Spleen (tissue), 11 donors: Measurements from ENCODE around the gene POMT1. TPM values are rescaled to one million over a fixed set of nuclear protein-coding genes. Genes with fewer than 3 reads are reported as not detected.
"Not testable (repeated sequence)": the region's sequence is repeated elsewhere in the genome, so short reads cannot be mapped to it uniquely, and the experiment has no call there.

Source experiments
- DNase-seq: peaks from one replicate; pipeline ENCODE4 v3.0.0-alpha.2; 2020
- H3K27ac ChIP-seq, 8 donors: fragments of 200-600 bp; sonication (generic) in 7 of 8; 1 replicate in 4 of 8; 2 replicates in 4 of 8; pipeline versions ENCODE4 v1.5.0 to v1.8.0; 2016 to 2021; ENCODE audit warnings: inconsistent platforms in 4 of 8, mild to moderate bottlenecking in 4 of 8, moderate library complexity in 1 of 8
- H3K27me3 ChIP-seq, 7 donors: fragments of 200-600 bp; sonication (generic) in 6 of 7; replicated peaks in 1 of 7; 1 replicate in 4 of 7; 2 replicates in 3 of 7; pipeline versions ENCODE4 v1.5.0 to v1.8.0; 2016 to 2021; ENCODE audit warnings: inconsistent platforms in 3 of 7, mild to moderate bottlenecking in 1 of 7
- H3K36me3 ChIP-seq, 6 donors: fragments of 200-600 bp; sonication (generic) in 5 of 6; 1 replicate in 4 of 6; 2 replicates in 2 of 6; pipeline versions ENCODE4 v1.5.0 to v1.8.0; 2016 to 2021; ENCODE audit warnings: inconsistent platforms in 2 of 6
- H3K4me1 ChIP-seq, 6 donors: fragments of 200-600 bp; sonication (generic) in 5 of 6; 1 replicate in 3 of 6; 2 replicates in 3 of 6; pipeline versions ENCODE4 v1.5.0 to v1.8.0; 2016 to 2021; ENCODE audit warnings: inconsistent platforms in 3 of 6
- H3K4me3 ChIP-seq, 8 donors: fragments of 200-600 bp; sonication (generic) in 7 of 8; 1 replicate in 4 of 8; 2 replicates in 4 of 8; pipeline versions ENCODE4 v1.5.0 to v1.8.0; 2016 to 2021; ENCODE audit warnings: inconsistent platforms in 4 of 8, mild to moderate bottlenecking in 4 of 8, moderate library complexity in 2 of 8
- H3K9me3 ChIP-seq, 8 donors: fragments of 200-600 bp; sonication (generic) in 7 of 8; 1 replicate in 4 of 8; 2 replicates in 4 of 8; pipeline versions ENCODE4 v1.5.0 to v1.8.0; 2016 to 2021; ENCODE audit warnings: inconsistent platforms in 4 of 8
- CTCF ChIP-seq, 11 experiments: fragments of 200-600 bp in 7 of 11; fragments of 450-650 bp in 4 of 11; sonication (generic) in 4 of 11; IDR thresholded peaks in 8 of 11; conservative IDR thresholded peaks in 3 of 11; 1 replicate in 7 of 11; 2 replicates in 4 of 11; pipeline versions ENCODE4 v1.4.0 to v1.8.0; 2016 to 2021; ENCODE audit warnings: antibody characterized with exemption in 11 of 11, inconsistent platforms in 4 of 11, mild to moderate bottlenecking in 1 of 11
- POLR2A ChIP-seq, 3 donors: fragments of 450-650 bp; IDR thresholded peaks; one replicate each; pipeline ENCODE4 v1.5.1; 2017; ENCODE audit warnings: antibody characterized with exemption in 3 of 3, mild to moderate bottlenecking in 1 of 3
- POLR2AphosphoS5 ChIP-seq, 3 donors: sonication (generic); formaldehyde crosslinking; IDR thresholded peaks; one replicate each; pipeline ENCODE4 v1.5.1; 2017; ENCODE audit warnings: antibody characterized with exemption in 3 of 3
- WGBS, 5 donors: extraction: QIAGEN DNeasy Blood & Tissue Kit in 3 of 5; methylation state at CpG; one replicate each; pipeline versions ENCODE4 v1.1.5 to v1.1.7; 2013 to 2018; 5-methylcytosine and 5-hydroxymethylcytosine counted together
- intact Hi-C: fragments of 100-400 bp; cut with DNase I; formaldehyde crosslinking; loops from one replicate; pipeline ENCODE4 v1.15.0; 2023; ENCODE audit warnings: low total_unique reads
- polyA plus RNA-seq, 3 donors: library from polyadenylated mRNA; stranded (reverse); fragments of 200-250 nt; gene quantifications; one replicate each; pipeline ENCODE4 v1.2.1, GENCODE V29; 2013
- total RNA-seq, 7 donors: library from RNA; depleted of rRNA in 3 of 7; stranded (reverse); fragments of >200 nt in 3 of 7; fragmentation: NEBNext Ultra II Directional in 4 of 7; extraction: Animal tissue kit (Norgen Biotek cat#: 25700) in 4 of 7; gene quantifications; one replicate each; pipeline versions ENCODE4 v1.1.0 to v1.2.1, GENCODE V29; 2016 to 2021
- donor health status: healthy with polysubstance abuse.
- donor health status: DM: no; HTN: no; CAD: no; lungs with moderate emphysema.
- donor health status: DM: no; HTN: no; CAD: no.
- donor health status: Bipolar disorder and iron deficiency.
- donor health status: healthy.
- donor health status: DM: no; HTN: no; CAD: no.
- donor health status: DM: yes; HTN: yes; CAD: no.

The POMT1 gene
- total and polyA plus RNA-seq, 10 donors = 20.4 to 66.5 (median 32.3) TPM

DNA sequence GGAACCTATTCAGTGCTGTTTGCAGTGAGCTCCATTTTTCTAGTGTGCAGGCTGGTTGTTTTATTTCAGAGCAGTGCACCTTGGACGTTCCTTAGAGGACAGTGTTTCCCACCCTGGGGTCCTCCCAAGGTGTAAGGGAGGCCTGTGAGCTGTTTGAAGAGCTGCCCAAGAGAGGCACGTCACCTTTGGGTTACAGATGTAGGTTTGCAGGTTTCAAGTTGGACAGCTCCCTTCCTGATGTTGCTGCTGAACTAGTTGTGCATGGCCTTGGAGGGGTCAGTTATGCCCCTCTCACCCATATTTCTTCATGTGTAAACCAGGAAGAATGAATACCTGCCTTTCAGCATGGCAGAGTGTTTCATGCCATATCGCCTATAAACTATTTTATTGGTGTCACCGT is 34.7 kb upstream of the POMT1 start:
- TF ChIP-seq POLR2AphosphoS5 (IDR thresholded peaks at IDR 0.05) = no peak
- TF ChIP-seq POLR2A (IDR thresholded peaks at IDR 0.05) = no peak
- no peak for TF ChIP-seq CTCF (IDR thresholded peaks at IDR 0.05 in 8 of 11, conservative IDR thresholded peaks at IDR 0.05 in 3 of 11)
- peak; percentile 2 for DNase-seq
- H3K27me3 ChIP-seq = no peaks in the 10 kb centered on the region
- H3K27ac ChIP-seq = no peak overlapping the region
- intact Hi-C loops = no loop called here
- peaks cover 0 to 13% (median 6%) of the 10 kb centered on the region in 6 donors for H3K4me1 ChIP-seq
- peaks cover 3 to 100% (median 97%) of the 10 kb centered on the region in 6 donors for H3K36me3 ChIP-seq
- no peak overlapping the region for H3K4me3 ChIP-seq
- 92 to 97% (median 95%) methylated on average over 4 of the region's 4 CpGs for WGBS, 5 donors
- peaks cover 0 to 3% (median 0%) of the 10 kb centered on the region in 8 donors for H3K9me3 ChIP-seq

GRCh38 chr9:131469356-131469755 is 33.4 kb upstream of the POMT1 start:
- intact Hi-C loops = no loop called here
- peaks cover 0 to 3% (median 0%) of the 10 kb centered on the region in 8 donors for H3K9me3 ChIP-seq
- no peak overlapping the region for H3K4me3 ChIP-seq
- no peak overlapping the region for H3K27ac ChIP-seq
- peaks cover 5 to 100% (median 99%) of the 10 kb centered on the region in 6 donors for H3K36me3 ChIP-seq
- 73 to 93% (median 89%) methylated on average over 6 of the region's 6 CpGs for WGBS, 5 donors
- no peaks in the 10 kb centered on the region for H3K27me3 ChIP-seq
- peak; percentile 27 for DNase-seq
- peaks cover 0 to 3% (median under 1%) of the 10 kb centered on the region in 6 donors for H3K4me1 ChIP-seq
- TF ChIP-seq CTCF (IDR thresholded peaks at IDR 0.05 in 8 of 11, conservative IDR thresholded peaks at IDR 0.05 in 3 of 11) = no peak
- no peak for TF ChIP-seq POLR2AphosphoS5 (IDR thresholded peaks at IDR 0.05)
- TF ChIP-seq POLR2A (IDR thresholded peaks at IDR 0.05) = no peak

DNA sequence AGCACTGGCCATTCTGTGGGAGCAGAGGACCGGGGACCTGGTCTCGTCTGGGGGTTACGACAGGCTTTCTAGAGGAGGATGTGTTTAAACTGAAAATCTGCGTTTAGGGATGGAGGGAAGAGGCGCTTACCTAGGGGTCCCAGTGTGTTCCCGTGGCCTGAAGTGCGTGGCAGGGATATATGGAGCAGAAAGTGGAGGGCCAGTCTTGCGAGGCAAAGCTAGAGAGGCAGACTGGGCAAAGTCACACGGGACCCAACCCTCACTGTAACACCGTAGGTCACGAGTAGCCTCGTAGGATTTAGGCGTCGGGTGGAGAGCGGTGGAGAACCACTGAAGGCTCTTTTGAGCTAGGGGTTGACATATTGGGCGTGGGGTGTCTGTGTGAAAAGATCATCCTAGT is 32.8 kb upstream of the POMT1 start:
- H3K27me3 ChIP-seq = no peaks in the 10 kb centered on the region

DNA sequence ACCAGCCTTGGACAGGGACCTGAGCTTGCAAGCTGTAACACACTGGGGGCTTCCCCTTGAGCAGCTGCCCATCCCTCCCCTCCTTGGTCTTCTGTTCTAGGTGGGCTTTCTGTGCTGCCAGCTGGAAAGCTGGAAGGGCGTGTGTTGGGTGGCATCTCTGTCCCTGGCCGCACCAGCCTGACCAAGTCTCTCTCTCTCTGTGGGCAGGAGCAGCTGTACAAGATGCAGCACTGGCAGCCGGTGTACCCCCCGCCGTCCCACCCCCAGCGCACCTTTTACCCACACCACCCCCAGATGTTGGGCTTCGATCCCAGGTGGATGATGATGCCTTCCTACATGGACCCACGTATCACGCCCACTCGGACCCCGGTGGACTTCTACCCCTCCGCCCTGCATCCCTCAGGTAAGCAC is 32.1 kb upstream of the POMT1 start:
- peaks cover 5 to 100% (median 99%) of the 10 kb centered on the region in 6 donors for H3K36me3 ChIP-seq
- TF ChIP-seq CTCF (IDR thresholded peaks at IDR 0.05 in 8 of 11, conservative IDR thresholded peaks at IDR 0.05 in 3 of 11) (no peak), POLR2A (IDR thresholded peaks at IDR 0.05) (no peak), POLR2AphosphoS5 (IDR thresholded peaks at IDR 0.05) (peak in 1 of 3 donors; percentile 22)
- no peaks in the 10 kb centered on the region for H3K4me1 ChIP-seq
- intact Hi-C loops = no loop called here
- H3K9me3 ChIP-seq = peaks cover 0 to 3% (median 0%) of the 10 kb centered on the region in 8 donors
- peak; percentile 29 for DNase-seq
- no peaks in the 10 kb centered on the region for H3K27me3 ChIP-seq
- H3K27ac ChIP-seq = no peak overlapping the region
- 95 to 100% (median 97%) methylated on average over 12 of the region's 12 CpGs for WGBS, 5 donors
- no peak overlapping the region for H3K4me3 ChIP-seq

More for the DNA sequence above, 32.8 kb upstream of the POMT1 start:
- intact Hi-C loops = no loop called here
- H3K27ac ChIP-seq = no peak overlapping the region
- DNase-seq = peak; percentile 31
- H3K36me3 ChIP-seq = peaks cover 5 to 100% (median 99%) of the 10 kb centered on the region in 6 donors
- H3K4me1 ChIP-seq = no peaks in the 10 kb centered on the region
- 92 to 96% (median 94%) methylated on average over 16 of the region's 16 CpGs for WGBS, 5 donors
- H3K9me3 ChIP-seq = peaks cover 0 to 3% (median 0%) of the 10 kb centered on the region in 8 donors
- no peak for TF ChIP-seq POLR2A (IDR thresholded peaks at IDR 0.05)
- TF ChIP-seq CTCF (IDR thresholded peaks at IDR 0.05 in 8 of 11, conservative IDR thresholded peaks at IDR 0.05 in 3 of 11) = no peak
- no peak for TF ChIP-seq POLR2AphosphoS5 (IDR thresholded peaks at IDR 0.05)
- H3K4me3 ChIP-seq = no peak overlapping the region

DNA sequence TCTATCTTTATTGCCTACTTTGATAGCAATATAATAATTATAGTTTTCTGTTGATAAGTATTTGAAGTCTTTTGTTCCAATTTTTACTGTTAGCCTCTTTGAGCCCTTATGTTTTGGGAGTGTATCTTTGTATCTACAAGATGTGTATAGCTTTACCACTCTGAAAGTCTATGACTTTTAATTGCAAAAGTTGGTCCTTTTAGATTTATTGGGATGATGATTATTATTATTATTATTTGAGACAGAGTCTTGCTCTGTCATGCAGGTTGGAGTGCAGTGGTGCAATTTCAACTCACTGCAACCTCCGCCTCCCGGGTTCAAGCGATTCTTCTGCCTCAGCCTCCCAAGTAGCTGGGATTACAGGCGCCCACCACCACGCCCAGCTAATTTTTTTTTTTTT is 30.6 kb upstream of the POMT1 start:
- H3K27ac ChIP-seq, H3K27me3 ChIP-seq, H3K4me3 ChIP-seq, H3K4me1 ChIP-seq, intact Hi-C loops, H3K9me3 ChIP-seq: not testable (repeated sequence)
- H3K36me3 ChIP-seq = peaks cover 2 to 100% (median 100%) of the 10 kb centered on the region in 6 donors
- WGBS, 5 donors = 85 to 100% (median 98%) methylated on average over 3 to 5 of the region's 5 CpGs
- DNase-seq = peak; percentile 1
